A549 (cell line): Measurements from ENCODE around the gene SHROOM1. TPM values are rescaled to one million over a fixed set of nuclear protein-coding genes. Genes with fewer than 3 reads are reported as not detected.

ENCODE experiments used
- ATAC-seq, 2 experiments: fragments of 200-7000 bp in 1 of 2; fragments of >200 bp in 1 of 2; cut with Nextera tagmentation in 1 of 2; cut with Tn5 transposase in 1 of 2; 3 replicates each; pipeline versions ENCODE4 v1.8.0 to v1.9.1; 2018 to 2020; ENCODE audit warnings: mild to moderate bottlenecking in 1 of 2, moderate library complexity in 1 of 2
- CTCF ChIA-PET: fragments of 300-600 bp; sonication (Branson Sonifier 250); formaldehyde crosslinking; extraction: SDS; loops from one replicate; lab custom pipeline; 2021; ENCODE audit warnings: antibody characterized with exemption, inconsistent platforms; lab: Yijun Ruan, JAX
- POLR2A ChIA-PET: fragments of 350-600 bp; formaldehyde crosslinking; extraction: SDS; loops from one replicate; lab custom pipeline; 2021; ENCODE audit warnings: antibody characterized with exemption, inconsistent platforms; lab: Yijun Ruan, JAX
- DNase-seq, 2 experiments: peaks; one replicate each; pipeline versions ENCODE4 v3.0.0 to v3.0.0-alpha.2; 2011 to 2016; ENCODE audit warnings: low read depth in 1 of 2, low spot score in 1 of 2
- FAIRE-seq: peaks from 2 replicates; lab custom pipeline; 2011; peaks lifted over from hg19 to GRCh38; lab: Jason Lieb, UNC
- H3K27ac ChIP-seq, 2 experiments: fragments of >200 bp; sonication (Bioruptor Twin); formaldehyde crosslinking; 3 replicates each; pipeline ENCODE4 v1.5.1; 2016 to 2017
- H3K4me1 ChIP-seq: fragments of >200 bp; sonication (Bioruptor Twin); formaldehyde crosslinking; 3 replicates; pipeline ENCODE4 v1.6.1; 2016
- H3K4me2 ChIP-seq: fragments of >200 bp; sonication (Bioruptor Twin); formaldehyde crosslinking; 3 replicates; pipeline ENCODE4 v1.6.1; 2016
- H3K4me3 ChIP-seq: fragments of >200 bp; sonication (Bioruptor Twin); formaldehyde crosslinking; 3 replicates; pipeline ENCODE4 v1.5.1; 2016
- H3K9me3 ChIP-seq: fragments of >200 bp; sonication (Bioruptor Twin); formaldehyde crosslinking; 3 replicates; pipeline ENCODE4 v1.6.1; 2016
- BHLHE40 ChIP-seq: IDR thresholded peaks from 2 replicates; pipeline ENCODE4 v1.6.1; 2012; ENCODE audit warnings: low read depth, low read length, inconsistent platforms
- CBX8 ChIP-seq: fragments of 200-600 bp; sonication (generic); IDR thresholded peaks from 2 replicates; pipeline ENCODE4 v1.6.1; 2016
- CTCF ChIP-seq: fragments of >200 bp; sonication (Bioruptor Twin); formaldehyde crosslinking; IDR thresholded peaks from 3 replicates; pipeline ENCODE4 v1.5.1; 2016
- FOXS1 ChIP-seq: fragments of 250-450 bp; sonication (Bioruptor Pico); IDR thresholded peaks from 2 replicates; pipeline ENCODE4 v1.5.0; 2020; ENCODE audit warnings: mild to moderate bottlenecking, moderate library complexity
- GATA3 ChIP-seq: IDR thresholded peaks from 2 replicates; pipeline ENCODE4 v1.6.1; 2012; ENCODE audit warnings: borderline replicate concordance
- HMGXB4 ChIP-seq: fragments of 250-450 bp; sonication (Bioruptor Pico); IDR thresholded peaks from 2 replicates; pipeline ENCODE4 v1.5.0; 2021; ENCODE audit warnings: mild to moderate bottlenecking, moderate library complexity, borderline replicate concordance
- HOXA7 ChIP-seq: fragments of 250-450 bp; sonication (Bioruptor Pico); IDR thresholded peaks from 2 replicates; pipeline ENCODE4 v1.5.0; 2020; ENCODE audit warnings: mild to moderate bottlenecking, moderate library complexity
- HOXB5 ChIP-seq: fragments of 250-450 bp; sonication (Bioruptor Pico); IDR thresholded peaks from 2 replicates; pipeline ENCODE4 v1.5.0; 2020; ENCODE audit warnings: mild to moderate bottlenecking, moderate library complexity
- JUN ChIP-seq, 2 experiments: fragments of >200 bp; sonication (Bioruptor Twin); formaldehyde crosslinking; IDR thresholded peaks; 2 replicates in 1 of 2; 3 replicates in 1 of 2; pipeline ENCODE4 v1.6.1; 2016 to 2017
- MAZ ChIP-seq: fragments of 150-350 bp; IDR thresholded peaks from 2 replicates; pipeline ENCODE4 v1.6.1; 2014; ENCODE audit warnings: antibody characterized with exemption, low read depth, low read length, borderline replicate concordance
- MYC ChIP-seq: IDR thresholded peaks from 2 replicates; pipeline ENCODE4 v1.6.1; 2012; ENCODE audit warnings: mild to moderate bottlenecking, inconsistent platforms, low read length, improper control_type of control experiment, borderline replicate concordance
- NPAS2 ChIP-seq: fragments of 250-450 bp; sonication (Bioruptor Pico); IDR thresholded peaks from 2 replicates; pipeline ENCODE4 v1.8.0; 2022; ENCODE audit warnings: mild to moderate bottlenecking, moderate library complexity, borderline replicate concordance
- POLR2A ChIP-seq: IDR thresholded peaks from 2 replicates; pipeline ENCODE4 v1.6.1; 2012; ENCODE audit warnings: mild to moderate bottlenecking, low read length
- RAD21 ChIP-seq, 2 experiments: fragments of >200 bp in 1 of 2; sonication (Bioruptor Twin) in 1 of 2; formaldehyde crosslinking in 1 of 2; IDR thresholded peaks in 1 of 2; conservative IDR thresholded peaks in 1 of 2; 2 replicates in 1 of 2; 3 replicates in 1 of 2; pipeline ENCODE4 v1.6.1; 2012 to 2018; ENCODE audit warnings: inconsistent platforms in 1 of 2
- SMC3 ChIP-seq: fragments of >200 bp; sonication (Bioruptor Twin); formaldehyde crosslinking; IDR thresholded peaks from 3 replicates; pipeline ENCODE4 v1.6.1; 2018; ENCODE audit warnings: inconsistent platforms
- TP53 ChIP-seq: fragments of 250-450 bp; sonication (Bioruptor Pico); IDR thresholded peaks from 2 replicates; pipeline ENCODE4 v1.5.0; 2021; ENCODE audit warnings: mild to moderate bottlenecking, moderate library complexity
- WGBS: methylation state at CpG from one replicate; pipeline ENCODE4 v1.1.6; 2017; ENCODE audit errors: missing lambda C conversion rate; 5-methylcytosine and 5-hydroxymethylcytosine counted together
- polyA plus RNA-seq, 4 experiments: library from polyadenylated mRNA; depleted of rRNA in 3 of 4; stranded (reverse); fragments of >200 nt; fragmentation: RNase III in 1 of 4; extraction: RNeasy Plus Mini Kit Qiagen cat#74134 plus additional on column Dnase treatment in 1 of 4; gene quantifications; 2 replicates in 3 of 4; 3 replicates in 1 of 4; pipeline ENCODE4 v1.2.3, GENCODE V29; 2011 to 2017
- TF ChIP-seq, protein P1 (sequence below): fragments of 450-650 bp; IDR thresholded peaks from 2 replicates; pipeline ENCODE4 v1.6.1; 2014; ENCODE audit warnings: antibody characterized with exemption
- TF ChIP-seq, protein P2 (sequence below): IDR thresholded peaks from 2 replicates; pipeline ENCODE4 v1.6.1; 2012
- TF ChIP-seq, protein P3 (sequence below): fragments of 150-350 bp; IDR thresholded peaks from 2 replicates; pipeline ENCODE4 v1.6.1; 2014; ENCODE audit warnings: low read depth, mild to moderate bottlenecking, low read length

Gene SHROOM1
- polyA plus RNA-seq, 2 of the 4 experiments (the other 2 are of a cell fraction): 4.5 to 5.4 TPM

- TF ChIP-seq CBX8 (no peak), JUN (IDR thresholded peaks at IDR 0.05) (peak in 1 of 2 experiments; percentile 31; a peak in 2 of 5 replicates), HOXB5 (CRISPR knock-in tag) (no peak), BHLHE40 (no peak; the same call in 1 of the 2 replicates), RAD21 (conservative IDR thresholded peaks at IDR 0.05 in 1 of 2, IDR thresholded peaks at IDR 0.05 in 1 of 2) (peak; percentile 65 to 82; a peak in 4 of 5 replicates), CTCF (peak; percentile 69), MYC (peak; percentile 83; the same call in 1 of the 2 replicates), GATA3 (no peak; the same call in 1 of the 2 replicates), SMC3 (peak; percentile 56), FOXS1 (CRISPR knock-in tag) (no peak), POLR2A (peak; percentile 37; the same call in 1 of the 2 replicates), HMGXB4 (CRISPR knock-in tag) (peak; percentile 88; the same call in 1 of the 2 replicates)
- TF ChIP-seq, protein P1, sequence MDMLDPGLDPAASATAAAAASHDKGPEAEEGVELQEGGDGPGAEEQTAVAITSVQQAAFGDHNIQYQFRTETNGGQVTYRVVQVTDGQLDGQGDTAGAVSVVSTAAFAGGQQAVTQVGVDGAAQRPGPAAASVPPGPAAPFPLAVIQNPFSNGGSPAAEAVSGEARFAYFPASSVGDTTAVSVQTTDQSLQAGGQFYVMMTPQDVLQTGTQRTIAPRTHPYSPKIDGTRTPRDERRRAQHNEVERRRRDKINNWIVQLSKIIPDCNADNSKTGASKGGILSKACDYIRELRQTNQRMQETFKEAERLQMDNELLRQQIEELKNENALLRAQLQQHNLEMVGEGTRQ: no peak
- TF ChIP-seq, protein P2, sequence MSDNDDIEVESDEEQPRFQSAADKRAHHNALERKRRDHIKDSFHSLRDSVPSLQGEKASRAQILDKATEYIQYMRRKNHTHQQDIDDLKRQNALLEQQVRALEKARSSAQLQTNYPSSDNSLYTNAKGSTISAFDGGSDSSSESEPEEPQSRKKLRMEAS: peak; percentile 75
- TF ChIP-seq, all 56 proteins: peak for 8
- H3K4me1 ChIP-seq: peaks cover 3% of the 10 kb centered on the region; the same call in 1 of the 3 replicates
- ATAC-seq: peak; percentile 94
- WGBS: 14% methylated on average over 44 of the region's 75 CpGs
- H3K4me3 ChIP-seq: peak overlapping the region; percentile 59
- peak overlapping the region; percentile 92 for H3K4me2 ChIP-seq
- H3K27ac ChIP-seq: peak overlapping the region; percentile 75 to 96
- peak; percentile 75 to 95 for DNase-seq
- ChIA-PET POLR2A (interaction anchor here (0.9 to 1.2 kb wide), 2 partner anchors 10 to 36 kb away, joined by 4 to 5 read pairs; partner anchors contain the start of genes GDF9 and UQCRQ), CTCF (interaction anchor here (0.6 to 8.9 kb wide), 33 partner anchors 9 to 328 kb away, joined by 3 to 82 read pairs (median 5); partner anchors contain the start of genes CCNI2, GDF9, LEAP2 and SOWAHA)
- FAIRE-seq: no peak
- no peaks in the 10 kb centered on the region for H3K9me3 ChIP-seq
Measured at GRCh38 chr5:132829742-132830435, 558 bp downstream of the SHROOM1 start.

DNA sequence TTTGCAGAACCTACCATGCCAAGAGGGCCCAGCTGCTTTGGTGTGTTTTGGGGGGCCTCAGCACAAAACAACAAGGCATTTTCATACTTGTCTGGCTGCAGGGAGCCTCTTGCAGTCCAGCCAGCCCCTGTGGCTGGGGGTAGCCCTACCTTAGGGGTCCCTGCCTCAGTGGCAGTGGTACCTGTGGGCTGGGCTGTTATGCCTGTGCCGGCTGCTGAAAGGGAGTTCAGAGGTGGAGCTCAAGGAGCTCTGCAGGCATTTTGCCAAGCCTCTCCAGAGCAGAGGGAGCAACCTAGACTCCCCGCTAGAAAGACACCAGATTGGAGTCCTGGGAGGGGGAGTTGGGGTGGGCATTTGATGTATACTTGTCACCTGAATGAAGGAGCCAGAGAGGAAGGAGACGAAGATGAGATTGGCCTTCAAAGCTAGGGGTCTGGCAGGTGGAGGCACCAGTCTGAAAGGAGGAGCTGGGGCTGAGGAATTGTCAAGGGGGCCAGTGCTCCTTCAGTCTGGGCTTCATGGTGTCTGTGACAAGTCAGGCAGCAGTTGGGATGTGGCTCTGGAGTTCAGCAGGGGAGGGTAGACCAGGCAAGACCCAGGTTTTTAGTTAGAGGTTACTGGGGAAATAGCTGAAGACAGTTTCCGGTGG, 1.5 kb downstream of the SHROOM1 start:
- no peak for DNase-seq
- Histone ChIP-seq H3K9me3 (no peaks in the 10 kb centered on the region), H3K4me3 (peak overlapping the region; percentile 59; the same call in 1 of the 3 replicates), H3K4me2 (peak overlapping the region; percentile 92), H3K4me1 (peaks cover 3% of the 10 kb centered on the region; the same call in 1 of the 3 replicates), H3K27ac (no peak overlapping the region)
- no peak for ATAC-seq
- no peak for FAIRE-seq
- 82% methylated on average over 4 of the region's 4 CpGs for WGBS
- ChIA-PET POLR2A (no interaction called here), CTCF (interaction anchor here (0.6 to 8.9 kb wide), 29 partner anchors 10 to 534 kb away, joined by 3 to 82 read pairs (median 7); partner anchors contain the start of genes CCNI2, GDF9, LEAP2 and UQCRQ)
- TF ChIP-seq, protein P3, sequence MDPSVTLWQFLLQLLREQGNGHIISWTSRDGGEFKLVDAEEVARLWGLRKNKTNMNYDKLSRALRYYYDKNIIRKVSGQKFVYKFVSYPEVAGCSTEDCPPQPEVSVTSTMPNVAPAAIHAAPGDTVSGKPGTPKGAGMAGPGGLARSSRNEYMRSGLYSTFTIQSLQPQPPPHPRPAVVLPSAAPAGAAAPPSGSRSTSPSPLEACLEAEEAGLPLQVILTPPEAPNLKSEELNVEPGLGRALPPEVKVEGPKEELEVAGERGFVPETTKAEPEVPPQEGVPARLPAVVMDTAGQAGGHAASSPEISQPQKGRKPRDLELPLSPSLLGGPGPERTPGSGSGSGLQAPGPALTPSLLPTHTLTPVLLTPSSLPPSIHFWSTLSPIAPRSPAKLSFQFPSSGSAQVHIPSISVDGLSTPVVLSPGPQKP: no peak
- TF ChIP-seq NPAS2 (CRISPR knock-in tag) (no peak), MAZ (no peak), TP53 (CRISPR knock-in tag) (no peak), GATA3 (no peak), JUN (IDR thresholded peaks at IDR 0.05) (no peak), HOXA7 (CRISPR knock-in tag) (no peak), HMGXB4 (CRISPR knock-in tag) (no peak), MYC (no peak)
